Caco-2 (cell line): ENCODE measurements around the gene SHROOM4. TPM values are rescaled to one million over a fixed set of nuclear protein-coding genes. Genes with fewer than 3 reads are reported as not detected.

Source experiments
- BruUV-seq: library from RNA; stranded (reverse); fragments of 400-500 nt; replicated peaks from 2 replicates; lab custom pipeline; 2021; lab: Mats Ljungman, UMichigan
- CTCF ChIA-PET: fragments of 300-600 bp; sonication (Branson Sonifier 250); formaldehyde crosslinking; loops from one replicate; lab custom pipeline; 2022; ENCODE audit warnings: antibody characterized with exemption; lab: Charles Lee
- POLR2A ChIA-PET: fragments of 300-600 bp; sonication (Branson Sonifier 250); formaldehyde crosslinking; loops from one replicate; lab custom pipeline; 2022; ENCODE audit warnings: antibody characterized with exemption; lab: Charles Lee
- DNase-seq, 2 experiments: peaks; one replicate each; pipeline versions ENCODE4 v3.0.0 to v3.0.0-alpha.2; 2020 to 2022
- H3K27me3 ChIP-seq: replicated peaks from 2 replicates; pipeline ENCODE4 v1.6.0; 2011; ENCODE audit warnings: low read length; ENCODE audit not compliant: control insufficient read depth, insufficient read depth
- H3K36me3 ChIP-seq: 2 replicates; pipeline ENCODE4 v1.5.1; 2011; ENCODE audit warnings: low read length; ENCODE audit not compliant: control insufficient read depth, insufficient read depth
- H3K4me1 ChIP-seq: fragments of 250-450 bp; sonication (Bioruptor Pico); 2 replicates; pipeline ENCODE4 v1.5.1; 2020; ENCODE audit warnings: mild to moderate bottlenecking
- H3K4me3 ChIP-seq: 2 replicates; pipeline ENCODE4 v1.5.1; 2011; ENCODE audit warnings: low read depth, mild to moderate bottlenecking, control low read depth, low read length
- H3K9me3 ChIP-seq: fragments of 250-450 bp; sonication (Bioruptor Pico); 2 replicates; pipeline ENCODE4 v1.5.1; 2020; ENCODE audit warnings: mild to moderate bottlenecking, moderate library complexity
- H3K27ac Mint-ChIP-seq: one replicate; pipeline ENCODE4 v1.8.0; 2022; ENCODE audit warnings: mixed read lengths; ENCODE audit not compliant: unreplicated experiment
- H3K27me3 Mint-ChIP-seq: one replicate; pipeline ENCODE4 v1.8.0; 2022; ENCODE audit warnings: mixed read lengths; ENCODE audit not compliant: insufficient read depth, unreplicated experiment
- H3K36me3 Mint-ChIP-seq: one replicate; pipeline ENCODE4 v1.8.0; 2022; ENCODE audit warnings: mild to moderate bottlenecking, mixed read lengths; ENCODE audit not compliant: insufficient read depth, unreplicated experiment
- H3K4me1 Mint-ChIP-seq: one replicate; pipeline ENCODE4 v1.8.0; 2022; ENCODE audit warnings: low read depth, mixed read lengths; ENCODE audit not compliant: unreplicated experiment
- H3K4me3 Mint-ChIP-seq: one replicate; pipeline ENCODE4 v1.8.0; 2022; ENCODE audit warnings: mild to moderate bottlenecking, moderate library complexity, mixed read lengths; ENCODE audit not compliant: unreplicated experiment
- H3K9me3 Mint-ChIP-seq: one replicate; pipeline ENCODE4 v1.8.0; 2022; ENCODE audit warnings: mixed read lengths; ENCODE audit not compliant: unreplicated experiment
- CTCF ChIP-seq, 2 experiments: fragments of 200-600 bp in 1 of 2; IDR thresholded peaks; 1 replicate in 1 of 2; 2 replicates in 1 of 2; pipeline versions ENCODE4 v1.5.1 to v1.8.0; 2011 to 2022; ENCODE audit warnings: antibody characterized with exemption in 1 of 2, control low read depth in 1 of 2, inconsistent platforms in 1 of 2, low read depth in 1 of 2, low read length in 1 of 2, mild to moderate bottlenecking in 1 of 2, moderate library complexity in 1 of 2; ENCODE audit not compliant: insufficient read depth in 1 of 2, severe bottlenecking in 1 of 2, unreplicated experiment in 1 of 2
- intact Hi-C: fragments of 100-400 bp; cut with micrococcal nuclease; formaldehyde crosslinking; loops from one replicate; pipeline ENCODE4 v1.10.0; 2022; ENCODE audit not compliant: unreplicated experiment
- total RNA-seq: library from RNA; stranded (reverse); gene quantifications from 2 replicates; pipeline ENCODE4 v1.2.3, GENCODE V29; 2022

SHROOM4 gene
- total RNA-seq, 1 experiment from 2014 or later: 0.09 TPM

- ChIA-PET POLR2A (no interaction called here), CTCF (no interaction called here)
- no peaks in the 10 kb centered on the region for H3K4me1 Mint-ChIP-seq
- intact Hi-C loops: no loop called here
- BruUV-seq: no TSS peak
- no peak for DNase-seq
- no peaks in the 10 kb centered on the region for H3K27me3 Mint-ChIP-seq
- Histone ChIP-seq H3K4me1 (no peaks in the 10 kb centered on the region), H3K27me3 (no peaks in the 10 kb centered on the region), H3K4me3 (no peak overlapping the region), H3K9me3 (no peaks in the 10 kb centered on the region), H3K36me3 (no peaks in the 10 kb centered on the region)
- H3K9me3 Mint-ChIP-seq: no peaks in the 10 kb centered on the region
- no peak overlapping the region for H3K4me3 Mint-ChIP-seq
- H3K36me3 Mint-ChIP-seq: no peaks in the 10 kb centered on the region
- TF ChIP-seq CTCF (IDR thresholded peaks at IDR 0.05; ENCODE audit: insufficient read depth in 1 of 2, low read depth in 1 of 2, low read length in 1 of 2, severe bottlenecking in 1 of 2, unreplicated experiment in 1 of 2): no peak
- no peak overlapping the region for H3K27ac Mint-ChIP-seq
Observed at GRCh38 chrX:50635817-50636365, 178.1 kb downstream of the SHROOM4 start.

- H3K4me1 ChIP-seq: no peaks in the 10 kb centered on the region
- CTCF ChIA-PET: no interaction called here
Observed at GRCh38 chrX:50635162-50635561, 178.8 kb downstream of the SHROOM4 start.

DNA sequence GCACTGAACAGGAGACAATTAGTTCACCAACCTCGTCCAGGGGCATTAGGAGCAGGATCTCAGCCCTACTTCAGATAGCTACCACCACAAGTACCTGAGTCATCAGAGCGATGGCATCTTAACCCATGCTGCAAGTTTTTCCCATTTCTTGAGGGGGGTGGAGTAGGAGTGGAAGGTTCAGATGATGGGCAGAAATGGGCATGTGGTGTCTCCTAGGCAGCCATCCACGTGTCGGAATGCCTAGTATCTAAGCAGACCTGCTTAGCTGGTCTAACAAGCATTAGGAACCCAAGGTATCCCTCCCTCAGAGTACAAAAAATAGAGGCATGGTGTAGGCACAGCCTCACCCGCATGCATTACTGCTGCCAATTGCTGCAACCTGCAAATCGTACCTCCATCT lies 184.2 kb downstream of the SHROOM4 start:
- H3K27me3 Mint-ChIP-seq: no peaks in the 10 kb centered on the region
- no peaks in the 10 kb centered on the region for H3K4me1 ChIP-seq
- H3K9me3 Mint-ChIP-seq: no peaks in the 10 kb centered on the region
- no peak for DNase-seq
- no peaks in the 10 kb centered on the region for H3K9me3 ChIP-seq
- no peak overlapping the region for H3K4me3 ChIP-seq
- intact Hi-C loops: no loop called here
- H3K36me3 Mint-ChIP-seq: no peaks in the 10 kb centered on the region
- POLR2A ChIA-PET: no interaction called here
- no peaks in the 10 kb centered on the region for H3K27me3 ChIP-seq
- no peaks in the 10 kb centered on the region for H3K36me3 ChIP-seq
- CTCF ChIA-PET: no interaction called here
- no peak overlapping the region for H3K27ac Mint-ChIP-seq
- no peak overlapping the region for H3K4me3 Mint-ChIP-seq
- H3K4me1 Mint-ChIP-seq: no peaks in the 10 kb centered on the region
- BruUV-seq: no TSS peak
- TF ChIP-seq CTCF (IDR thresholded peaks at IDR 0.05; ENCODE audit: insufficient read depth in 1 of 2, low read depth in 1 of 2, low read length in 1 of 2, severe bottlenecking in 1 of 2, unreplicated experiment in 1 of 2): no peak

More at GRCh38 chrX:50635162-50635561, 178.8 kb downstream of the SHROOM4 start:
- Histone ChIP-seq H3K4me3 (no peak overlapping the region), H3K9me3 (no peaks in the 10 kb centered on the region), H3K36me3 (no peaks in the 10 kb centered on the region), H3K27me3 (no peaks in the 10 kb centered on the region)
- BruUV-seq: no TSS peak
- POLR2A ChIA-PET: no interaction called here
- Mint-ChIP-seq H3K36me3 (no peaks in the 10 kb centered on the region), H3K9me3 (no peaks in the 10 kb centered on the region), H3K27me3 (no peaks in the 10 kb centered on the region), H3K4me1 (no peaks in the 10 kb centered on the region), H3K4me3 (no peak overlapping the region), H3K27ac (no peak overlapping the region)
- intact Hi-C loops: no loop called here
- DNase-seq: no peak
- no peak for TF ChIP-seq CTCF (IDR thresholded peaks at IDR 0.05; ENCODE audit: insufficient read depth in 1 of 2, low read depth in 1 of 2, low read length in 1 of 2, severe bottlenecking in 1 of 2, unreplicated experiment in 1 of 2)
